GM12865 (cell line): ENCODE data around the gene TBC1D17.

Experiments
- DNase-seq: peaks from one replicate; pipeline ENCODE4 v3.0.0; 2010; ENCODE audit warnings: low read depth
- H3K4me3 ChIP-seq: 2 replicates; pipeline ENCODE4 v1.5.1; 2011; ENCODE audit warnings: mild to moderate bottlenecking, low read depth, low read length, control low read depth
- CTCF ChIP-seq: IDR thresholded peaks from 2 replicates; pipeline ENCODE4 v1.5.1; 2011; ENCODE audit warnings: low read length, control low read depth, low read depth, inconsistent platforms; ENCODE audit not compliant: insufficient read depth; ENCODE audit errors: missing control alignments

Gene TBC1D17

GRCh38 chr19:49869009-49869483 lies 8.5 kb upstream of the TBC1D17 start:
- DNase-seq, result no peak
- peak overlapping the region; percentile 51 for H3K4me3 ChIP-seq
- TF ChIP-seq CTCF, result no peak

- peak overlapping the region; percentile 69 for H3K4me3 ChIP-seq
- TF ChIP-seq CTCF, result no peak
- peak; percentile 99 for DNase-seq
Measured at GRCh38 chr19:49869484-49870308, 7.8 kb upstream of the TBC1D17 start.

GRCh38 chr19:49870309-49870901 lies 7.1 kb upstream of the TBC1D17 start:
- TF ChIP-seq CTCF, result no peak
- DNase-seq, result no peak
- H3K4me3 ChIP-seq, result peak overlapping the region; percentile 69

- DNase-seq, result no peak
- no peak for TF ChIP-seq CTCF
- no peak overlapping the region for H3K4me3 ChIP-seq
Measured at GRCh38 chr19:49871349-49871985, 6.0 kb upstream of the TBC1D17 start.

- no peak for DNase-seq
- TF ChIP-seq CTCF, result no peak
Measured at GRCh38 chr19:49872245-49873128, 5.0 kb upstream of the TBC1D17 start.

GRCh38 chr19:49873129-49873521 lies 4.4 kb upstream of the TBC1D17 start:
- DNase-seq, result no peak
- no peak for TF ChIP-seq CTCF
- H3K4me3 ChIP-seq, result no peak overlapping the region

More at GRCh38 chr19:49872245-49873128, 5.0 kb upstream of the TBC1D17 start:
- no peak overlapping the region for H3K4me3 ChIP-seq
